ENCODE data around the gene RASGRF2.

RASGRF2 gene

GRCh38 chr5:80959768-80960442 is at the start of gene RASGRF2:
Gene RASGRF2 (plus strand): TSS chr5:80960363. CDS start chr5:80960739, 376 bp downstream.
- no peak for DNase-seq (ENCODE audit: low read depth in 2 of 2)

- DNase-seq (ENCODE audit: low read depth in 2 of 2): no peak
Measured at GRCh38 chr5:80912479-80912878, 47.7 kb upstream of the RASGRF2 start.

GRCh38 chr5:80915716-80916115 is 44.4 kb upstream of the RASGRF2 start:
- no peak for DNase-seq (ENCODE audit: low read depth in 2 of 2)

- no peak for DNase-seq (ENCODE audit: low read depth in 2 of 2)
Measured at GRCh38 chr5:80916676-80917075, 43.5 kb upstream of the RASGRF2 start.

GRCh38 chr5:80917631-80918030 is 42.5 kb upstream of the RASGRF2 start:
- no peak for DNase-seq (ENCODE audit: low read depth in 2 of 2)

GRCh38 chr5:80919678-80920196 is 40.4 kb upstream of the RASGRF2 start:
- no peak for DNase-seq (ENCODE audit: low read depth in 2 of 2)

GRCh38 chr5:80920333-80920732 is 39.8 kb upstream of the RASGRF2 start:
- no peak for DNase-seq (ENCODE audit: low read depth in 2 of 2)

- no peak for DNase-seq (ENCODE audit: low read depth in 2 of 2)
Measured at GRCh38 chr5:80921026-80921425, 39.1 kb upstream of the RASGRF2 start.

GRCh38 chr5:80925931-80926330 is 34.2 kb upstream of the RASGRF2 start:
- no peak for DNase-seq (ENCODE audit: low read depth in 2 of 2)

GRCh38 chr5:80926536-80926935 is 33.6 kb upstream of the RASGRF2 start:
- DNase-seq (ENCODE audit: low read depth in 2 of 2): no peak

GRCh38 chr5:80926979-80927656 is 33.0 kb upstream of the RASGRF2 start:
- no peak for DNase-seq (ENCODE audit: low read depth in 2 of 2)

GRCh38 chr5:80928073-80928472 is 32.1 kb upstream of the RASGRF2 start:
- DNase-seq (ENCODE audit: low read depth in 2 of 2): no peak

GRCh38 chr5:80930940-80931339 is 29.2 kb upstream of the RASGRF2 start:
- DNase-seq (ENCODE audit: low read depth in 2 of 2): no peak

GRCh38 chr5:80931411-80931810 is 28.8 kb upstream of the RASGRF2 start:
- DNase-seq (ENCODE audit: low read depth in 2 of 2): no peak

GRCh38 chr5:80933036-80933435 is 27.1 kb upstream of the RASGRF2 start:
- no peak for DNase-seq (ENCODE audit: low read depth in 2 of 2)

- no peak for DNase-seq (ENCODE audit: low read depth in 2 of 2)
Measured at GRCh38 chr5:80934751-80935150, 25.4 kb upstream of the RASGRF2 start.

GRCh38 chr5:80935811-80936385 is 24.3 kb upstream of the RASGRF2 start:
- DNase-seq (ENCODE audit: low read depth in 2 of 2): no peak

- no peak for DNase-seq (ENCODE audit: low read depth in 2 of 2)
Measured at GRCh38 chr5:80936881-80937280, 23.3 kb upstream of the RASGRF2 start.

GRCh38 chr5:80937584-80938356 is 22.4 kb upstream of the RASGRF2 start:
- DNase-seq (ENCODE audit: low read depth in 2 of 2): no peak

GRCh38 chr5:80941496-80941895 is 18.7 kb upstream of the RASGRF2 start:
- DNase-seq (ENCODE audit: low read depth in 2 of 2): no peak

- no peak for DNase-seq (ENCODE audit: low read depth in 2 of 2)
Measured at GRCh38 chr5:80951366-80951765, 8.8 kb upstream of the RASGRF2 start.

- no peak for DNase-seq (ENCODE audit: low read depth in 2 of 2)
Measured at GRCh38 chr5:80953587-80953986, 6.6 kb upstream of the RASGRF2 start.

Measured in stimulated activated CD4-positive, alpha-beta T cell treated with anti-CD3 and anti-CD28 coated beads, Interleukin-1b, Interleukin-23, amount 100 ng/mL, for 1 hour (primary cell).